ENCODE measurements around the gene AQP7. TPM values are rescaled to one million over a fixed set of nuclear protein-coding genes. Genes with fewer than 3 reads are reported as not detected.

The AQP7 gene
- total and polyA plus RNA-seq, 9 of the 15 experiments (the other 6 are each of a cell fraction or from before 2014, with no cell fraction given) = 0.04 to 0.53 (median 0.07) TPM; not detected in 4

GRCh38 chr9:33346564-33346963, 55.8 kb downstream of the AQP7 start (continued):
- TF ChIP-seq ZNF143 (CRISPR knock-in tag; IDR thresholded peaks at IDR 0.05) (no peak), NFE2 (IDR thresholded peaks at IDR 0.05; ENCODE audit: low read depth) (no peak), ZNF507 (tag; conservative IDR thresholded peaks at IDR 0.05) (no peak)

DNA sequence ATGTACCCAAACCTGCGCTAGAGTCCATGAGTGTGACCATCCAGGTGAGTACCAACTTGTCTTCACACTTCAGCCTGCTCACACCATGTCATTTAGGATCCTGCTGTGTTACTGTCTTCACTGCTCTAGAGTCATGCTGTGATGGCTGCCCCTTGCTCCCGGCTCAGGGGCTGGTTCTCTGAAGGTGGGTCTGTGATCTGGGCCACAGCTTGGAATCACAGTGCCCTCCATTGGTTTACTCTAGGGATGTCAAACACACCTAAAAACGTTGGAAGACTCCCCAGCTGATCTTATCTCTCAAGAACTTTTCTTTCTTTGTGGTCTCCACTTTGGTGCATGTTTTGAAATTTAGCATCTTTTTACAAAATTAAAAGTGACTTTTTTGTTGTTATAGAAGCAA, 58.2 kb downstream of the AQP7 start:
- DNase-seq (ENCODE audit: extremely low read depth in 1 of 4, low spot score in 3 of 4) (no peak), ATAC-seq (no peak), FAIRE-seq (no peak)
- POLR2A ChIA-PET = no interaction called here
- no TSS peak for BruUV-seq (replicated peaks)
- Histone ChIP-seq H3K27ac (ENCODE audit: extremely low read depth, low read depth, low read length) (no peak overlapping the region), H3K4me3 (no peak overlapping the region), H3K9me3 (replicated peaks; ENCODE audit: control insufficient read depth, insufficient read depth, low read depth, low read length) (peaks cover 16% of the 10 kb centered on the region), H3K36me3 (ENCODE audit: control insufficient read depth, insufficient read depth, low read length) (peaks cover 84% of the 10 kb centered on the region), H3K9me1 (ENCODE audit: control insufficient read depth, insufficient read depth, low read length) (no peaks in the 10 kb centered on the region), H2AFZ (ENCODE audit: low read depth, low read length) (no peak overlapping the region), H3K9ac (ENCODE audit: insufficient read depth in 1 of 2, low read depth in 2 of 2, low read length in 2 of 2) (no peak overlapping the region), H3K27me3 (ENCODE audit: control insufficient read depth in 2 of 2, insufficient read depth in 2 of 2, low read length in 2 of 2) (no peaks in the 10 kb centered on the region), H3K4me2 (ENCODE audit: insufficient read depth, low read length) (no peak overlapping the region), H3K79me2 (ENCODE audit: control insufficient read depth, insufficient read depth, low read length) (no peaks in the 10 kb centered on the region), H4K20me1 (replicated peaks; ENCODE audit: control insufficient read depth, insufficient read depth, low read length) (no peaks in the 10 kb centered on the region), H3K4me1 (replicated peaks in 1 of 2; ENCODE audit: control insufficient read depth in 2 of 2, insufficient read depth in 2 of 2, low read length in 2 of 2) (no peaks in the 10 kb centered on the region; a peak in 2 of 5 replicates)
- in situ Hi-C loops (cut with MboI) (no loop called here), intact Hi-C loops (cut with micrococcal nuclease) (no loop called here)
- CTCF ChIA-PET (ENCODE audit: low intra/inter-chr PET ratio) = no interaction called here
- 75% methylated on average over 3 of the region's 3 CpGs for WGBS (ENCODE audit: insufficient coverage, low coverage, missing lambda C conversion rate)
- no peak for TF ChIP-seq ZBTB1 (CRISPR knock-in tag; IDR thresholded peaks at IDR 0.05; ENCODE audit: borderline replicate concordance, low read depth)
- TF ChIP-seq E2F4 (CRISPR knock-in tag; IDR thresholded peaks at IDR 0.05; ENCODE audit: low read depth) = no peak
- TF ChIP-seq MEF2D (tag; conservative IDR thresholded peaks at IDR 0.05; ENCODE audit: low read depth) = no peak
- TF ChIP-seq JUNB (CRISPR knock-in tag; conservative IDR thresholded peaks at IDR 0.05) = no peak
- no peak for TF ChIP-seq ARHGAP35 (IDR thresholded peaks at IDR 0.05; ENCODE audit: partially characterized antibody)
- TF ChIP-seq CBX8 (IDR thresholded peaks at IDR 0.05; ENCODE audit: borderline replicate concordance, extremely low read depth, low read depth, low read length, poor library complexity, severe bottlenecking) = no peak
- TF ChIP-seq HLTF (IDR thresholded peaks at IDR 0.05) = no peak
- TF ChIP-seq CCAR2 (IDR thresholded peaks at IDR 0.05; ENCODE audit: low read depth, low read length) = no peak
- TF ChIP-seq HIVEP1 (CRISPR knock-in tag; IDR thresholded peaks at IDR 0.05) = no peak
- TF ChIP-seq GTF2A2 (tag; IDR thresholded peaks at IDR 0.05) = no peak
- TF ChIP-seq HDAC8 (tag; IDR thresholded peaks at IDR 0.05) = no peak
- no peak for TF ChIP-seq SRSF9 (IDR thresholded peaks at IDR 0.05; ENCODE audit: borderline replicate concordance, low read depth, low read length)
- no peak for TF ChIP-seq SMARCA5 (IDR thresholded peaks at IDR 0.05)
- TF ChIP-seq CREB1 (IDR thresholded peaks at IDR 0.05) = no peak
- no peak for TF ChIP-seq CREB1 (CRISPR knock-in tag; IDR thresholded peaks at IDR 0.05)
- no peak for TF ChIP-seq HNRNPLL (IDR thresholded peaks at IDR 0.05; ENCODE audit: low read depth, low read length, poor library complexity, severe bottlenecking)
- no peak for TF ChIP-seq RBM15 (IDR thresholded peaks at IDR 0.05; ENCODE audit: insufficient read depth, low read length)
